ENCODE data around the gene PLPP4.

The PLPP4 gene

GRCh38 chr10:120456626-120457430 is at the start of gene PLPP4:
PLPP4 (plus strand) TSS chr10:120457227; CDS start chr10:120457306, 79 bp downstream.
- H3K27ac ChIP-seq = peak within 1 kb of the TSS; percentile 56; the same call in 1 of the 2 replicates
- no peak for TF ChIP-seq CTCF (conservative IDR thresholded peaks at IDR 0.05)

- H3K27ac ChIP-seq = no peak overlapping the region
- no peak for TF ChIP-seq CTCF (conservative IDR thresholded peaks at IDR 0.05)
These were observed 47.2 kb upstream of the PLPP4 start for GRCh38 chr10:120409816-120410215.

GRCh38 chr10:120414946-120415345 is 42.1 kb upstream of the PLPP4 start:
- no peak for TF ChIP-seq CTCF (conservative IDR thresholded peaks at IDR 0.05)
- no peak overlapping the region for H3K27ac ChIP-seq

GRCh38 chr10:120415709-120416330 is 41.2 kb upstream of the PLPP4 start:
- no peak overlapping the region for H3K27ac ChIP-seq
- no peak for TF ChIP-seq CTCF (conservative IDR thresholded peaks at IDR 0.05)

- no peak overlapping the region for H3K27ac ChIP-seq
- no peak for TF ChIP-seq CTCF (conservative IDR thresholded peaks at IDR 0.05)
These were observed 36.6 kb upstream of the PLPP4 start for GRCh38 chr10:120420421-120420820.

GRCh38 chr10:120421250-120421649 is 35.8 kb upstream of the PLPP4 start:
- no peak overlapping the region for H3K27ac ChIP-seq
- TF ChIP-seq CTCF (conservative IDR thresholded peaks at IDR 0.05) = no peak

GRCh38 chr10:120422457-120422856 is 34.6 kb upstream of the PLPP4 start:
- no peak overlapping the region for H3K27ac ChIP-seq
- no peak for TF ChIP-seq CTCF (conservative IDR thresholded peaks at IDR 0.05)
